Sigmoid colon (tissue), 7 donors: ENCODE measurements around the gene ITPRIP. TPM values are rescaled to one million over a fixed set of nuclear protein-coding genes. Genes with fewer than 3 reads are reported as not detected.
A peak's percentile ranks its signal among the peaks of the same experiment; 100 is the strongest.

Experiments
- DNase-seq: peaks from one replicate; pipeline ENCODE4 v3.0.0-alpha.2; 2019
- H3K27ac ChIP-seq, 4 donors: fragments of 200-600 bp; sonication (generic); one replicate each; pipeline ENCODE4 v1.5.1; 2016 to 2019; ENCODE audit warnings: mild to moderate bottlenecking in 1 of 4
- H3K27me3 ChIP-seq, 3 donors: fragments of 200-600 bp; sonication (generic); one replicate each; pipeline ENCODE4 v1.5.1; 2019; ENCODE audit warnings: mild to moderate bottlenecking in 1 of 3
- H3K36me3 ChIP-seq, 4 donors: fragments of 200-600 bp; sonication (generic); one replicate each; pipeline ENCODE4 v1.5.1; 2016 to 2019
- H3K4me1 ChIP-seq, 4 donors: fragments of 200-600 bp; sonication (generic); one replicate each; pipeline ENCODE4 v1.5.1; 2017 to 2019
- H3K4me3 ChIP-seq, 4 donors: fragments of 200-600 bp; sonication (generic); one replicate each; pipeline ENCODE4 v1.5.1; 2017 to 2019; ENCODE audit warnings: mild to moderate bottlenecking in 2 of 4, moderate library complexity in 1 of 4
- H3K9me3 ChIP-seq, 4 donors: fragments of 200-600 bp in 3 of 4; sonication (generic) in 3 of 4; one replicate each; pipeline versions ENCODE4 v1.5.1 to v1.6.1; 2013 to 2019
- EP300 ChIP-seq, 4 donors: sonication (generic); formaldehyde crosslinking; IDR thresholded peaks; one replicate each; pipeline ENCODE4 v1.6.1; 2017; ENCODE audit warnings: antibody characterized with exemption in 4 of 4
- POLR2A ChIP-seq, 2 donors: fragments of 450-650 bp; IDR thresholded peaks; one replicate each; pipeline ENCODE4 v1.6.1; 2016; ENCODE audit warnings: antibody characterized with exemption in 2 of 2, mild to moderate bottlenecking in 2 of 2, moderate library complexity in 2 of 2
- POLR2AphosphoS5 ChIP-seq, 4 donors: sonication (generic); formaldehyde crosslinking; IDR thresholded peaks; one replicate each; pipeline ENCODE4 v1.6.1; 2017; ENCODE audit warnings: antibody characterized with exemption in 4 of 4
- WGBS, 2 donors: extraction: QIAGEN DNeasy Blood & Tissue Kit; methylation state at CpG; one replicate each; pipeline ENCODE4 v1.1.7; 2013; 5-methylcytosine and 5-hydroxymethylcytosine counted together
- intact Hi-C: fragments of 100-400 bp; cut with DNase I; formaldehyde crosslinking; loops from one replicate; pipeline ENCODE4 v1.15.1; 2023
- polyA plus RNA-seq, 3 donors: library from polyadenylated mRNA; stranded (reverse); fragments of 200-250 nt; gene quantifications; one replicate each; pipeline ENCODE4 v1.2.3, GENCODE V29; 2013
- total RNA-seq, 4 donors: library from RNA; depleted of rRNA; stranded (reverse); fragments of >200 nt; gene quantifications; one replicate each; pipeline ENCODE4 v1.1.0, GENCODE V29; 2016
- TF ChIP-seq, protein P1 (sequence below), 4 experiments: fragments of 450-650 bp in 3 of 4; fragments of 200-600 bp in 1 of 4; IDR thresholded peaks; one replicate each; pipeline ENCODE4 v1.5.1; 2016 to 2019; ENCODE audit warnings: antibody characterized with exemption in 4 of 4, mild to moderate bottlenecking in 3 of 4, moderate library complexity in 2 of 4
- donor health status: healthy with polysubstance abuse.
- donor health status: Bipolar disorder and iron deficiency.
- donor health status: healthy.

Gene ITPRIP
- total and polyA plus RNA-seq, 7 donors = 1.2 to 22.4 (median 11.4) TPM

DNA sequence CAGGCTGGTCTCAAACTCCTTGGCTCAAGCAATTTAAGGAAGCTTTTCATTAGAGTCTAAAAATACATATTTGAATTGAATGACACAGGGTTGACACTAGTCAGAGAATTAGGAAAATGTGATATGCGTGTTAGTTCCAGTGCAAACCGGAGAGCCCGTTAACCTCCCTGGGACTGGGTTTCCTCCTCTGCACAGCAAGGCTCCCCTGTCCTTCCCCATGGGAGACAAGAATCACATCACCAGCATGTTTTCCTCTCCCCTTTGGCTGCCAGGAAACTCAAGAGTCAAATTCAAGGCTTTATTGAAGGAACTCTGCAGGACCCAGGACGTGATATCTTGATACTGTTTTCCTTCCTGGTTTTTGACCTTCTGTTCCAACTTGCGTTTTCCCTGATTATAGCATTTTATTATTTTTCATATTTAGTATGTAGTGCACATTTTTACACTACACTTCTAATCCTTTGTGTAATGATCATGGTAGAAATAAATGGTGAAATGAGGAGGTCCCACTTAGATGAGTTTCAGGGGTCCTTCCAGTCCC, 44.4 kb downstream of the ITPRIP start:
- no peak overlapping the region for H3K4me3 ChIP-seq
- intact Hi-C loops = no loop called here
- H3K36me3 ChIP-seq = no peaks in the 10 kb centered on the region
- 91 to 93% methylated on average over 5 of the region's 5 CpGs for WGBS, 2 donors
- H3K9me3 ChIP-seq = no peaks in the 10 kb centered on the region
- H3K4me1 ChIP-seq = peaks cover 0 to 7% (median 2%) of the 10 kb centered on the region in 4 donors
- TF ChIP-seq POLR2AphosphoS5 (IDR thresholded peaks at IDR 0.05) = no peak
- no peak for TF ChIP-seq EP300 (IDR thresholded peaks at IDR 0.05)
- no peak for TF ChIP-seq POLR2A (IDR thresholded peaks at IDR 0.05)
- TF ChIP-seq, protein P1, sequence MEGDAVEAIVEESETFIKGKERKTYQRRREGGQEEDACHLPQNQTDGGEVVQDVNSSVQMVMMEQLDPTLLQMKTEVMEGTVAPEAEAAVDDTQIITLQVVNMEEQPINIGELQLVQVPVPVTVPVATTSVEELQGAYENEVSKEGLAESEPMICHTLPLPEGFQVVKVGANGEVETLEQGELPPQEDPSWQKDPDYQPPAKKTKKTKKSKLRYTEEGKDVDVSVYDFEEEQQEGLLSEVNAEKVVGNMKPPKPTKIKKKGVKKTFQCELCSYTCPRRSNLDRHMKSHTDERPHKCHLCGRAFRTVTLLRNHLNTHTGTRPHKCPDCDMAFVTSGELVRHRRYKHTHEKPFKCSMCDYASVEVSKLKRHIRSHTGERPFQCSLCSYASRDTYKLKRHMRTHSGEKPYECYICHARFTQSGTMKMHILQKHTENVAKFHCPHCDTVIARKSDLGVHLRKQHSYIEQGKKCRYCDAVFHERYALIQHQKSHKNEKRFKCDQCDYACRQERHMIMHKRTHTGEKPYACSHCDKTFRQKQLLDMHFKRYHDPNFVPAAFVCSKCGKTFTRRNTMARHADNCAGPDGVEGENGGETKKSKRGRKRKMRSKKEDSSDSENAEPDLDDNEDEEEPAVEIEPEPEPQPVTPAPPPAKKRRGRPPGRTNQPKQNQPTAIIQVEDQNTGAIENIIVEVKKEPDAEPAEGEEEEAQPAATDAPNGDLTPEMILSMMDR (IDR thresholded peaks at IDR 0.05) = no peak
- H3K27ac ChIP-seq = no peak overlapping the region
- no peak for DNase-seq
- H3K27me3 ChIP-seq = no peaks in the 10 kb centered on the region

DNA sequence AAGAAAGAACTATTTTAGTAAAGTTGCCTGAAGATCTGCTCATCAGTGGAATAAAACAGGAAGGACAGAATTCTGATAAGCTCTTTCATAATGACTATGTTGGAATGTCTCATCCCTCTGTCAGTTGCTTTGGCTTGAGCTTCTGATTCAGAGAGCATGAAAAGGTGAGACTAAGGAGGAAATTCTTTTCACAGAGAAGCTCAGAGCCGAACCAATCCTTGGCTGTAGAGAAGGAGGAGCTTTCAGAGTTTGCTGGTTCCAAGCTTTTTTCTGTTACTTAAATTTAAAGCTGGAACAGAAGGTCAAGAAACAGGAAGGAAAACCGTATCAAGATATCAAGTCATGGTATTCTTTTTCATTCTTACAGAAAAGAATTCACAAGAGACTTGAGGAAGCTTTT, 45.3 kb downstream of the ITPRIP start:
- TF ChIP-seq POLR2AphosphoS5 (IDR thresholded peaks at IDR 0.05) (no peak), POLR2A (IDR thresholded peaks at IDR 0.05) (no peak), EP300 (IDR thresholded peaks at IDR 0.05) (no peak)
- TF ChIP-seq, protein P1 (IDR thresholded peaks at IDR 0.05) = no peak
- peaks cover 0 to 7% (median 2%) of the 10 kb centered on the region in 4 donors for H3K4me1 ChIP-seq
- H3K27me3 ChIP-seq = no peaks in the 10 kb centered on the region
- no peak for DNase-seq
- H3K9me3 ChIP-seq = no peaks in the 10 kb centered on the region
- no peaks in the 10 kb centered on the region for H3K36me3 ChIP-seq
- H3K4me3 ChIP-seq = no peak overlapping the region
- no peak overlapping the region for H3K27ac ChIP-seq
- WGBS, 2 donors = 69 to 80% methylated on average over 2 of the region's 2 CpGs
- intact Hi-C loops = no loop called here

GRCh38 chr10:104291439-104291951, 46.8 kb downstream of the ITPRIP start:
- peak; percentile 95 for DNase-seq
- intact Hi-C loops = loop anchor here (1.0 kb wide), 1 partner anchor 59 kb away; no protein-coding TSS in a partner anchor
- Histone ChIP-seq H3K27me3 (no peaks in the 10 kb centered on the region), H3K27ac (no peak overlapping the region), H3K4me3 (no peak overlapping the region), H3K4me1 (peaks cover 0 to 7% (median 2%) of the 10 kb centered on the region in 4 donors), H3K9me3 (no peaks in the 10 kb centered on the region), H3K36me3 (no peaks in the 10 kb centered on the region)
- WGBS, 2 donors = 2 to 8% methylated on average over 26 of the region's 26 CpGs
- TF ChIP-seq, protein P1 (IDR thresholded peaks at IDR 0.05) = peak; percentile 98 to 99 (median 98)
- no peak for TF ChIP-seq EP300 (IDR thresholded peaks at IDR 0.05)
- TF ChIP-seq POLR2AphosphoS5 (IDR thresholded peaks at IDR 0.05) = peak in 1 of 4 donors; percentile 37

- 18 to 52% methylated on average over 1 of the region's 1 CpG for WGBS, 2 donors
- intact Hi-C loops = no loop called here
These were observed 49.9 kb downstream of the ITPRIP start for GRCh38 chr10:104288355-104288754.

More at GRCh38 chr10:104288355-104288754, 49.9 kb downstream of the ITPRIP start:
- no peaks in the 10 kb centered on the region for H3K36me3 ChIP-seq
- no peak overlapping the region for H3K27ac ChIP-seq
- no peaks in the 10 kb centered on the region for H3K9me3 ChIP-seq
- no peak overlapping the region for H3K4me3 ChIP-seq
- H3K27me3 ChIP-seq = no peaks in the 10 kb centered on the region
- DNase-seq = no peak
- TF ChIP-seq, protein P1 (IDR thresholded peaks at IDR 0.05) = no peak
- TF ChIP-seq POLR2A (IDR thresholded peaks at IDR 0.05) (no peak), POLR2AphosphoS5 (IDR thresholded peaks at IDR 0.05) (no peak), EP300 (IDR thresholded peaks at IDR 0.05) (no peak)
- H3K4me1 ChIP-seq = peaks cover 0 to 7% (median 2%) of the 10 kb centered on the region in 4 donors
